Left cardiac atrium (tissue), 4 donors: ENCODE results near the gene C10orf105. TPM values are rescaled to one million over a fixed set of nuclear protein-coding genes. Genes with fewer than 3 reads are reported as not detected.
A peak's percentile ranks its signal among the peaks of the same experiment; 100 is the strongest.

Experiments used
- ATAC-seq, 2 donors: fragments of 200-7000 bp; cut with Tn5 transposase; one replicate each; pipeline ENCODE4 v1.9.1; 2020; ENCODE audit warnings: mild to moderate bottlenecking in 2 of 2, moderate library complexity in 2 of 2
- DNase-seq: peaks from one replicate; pipeline ENCODE4 v3.0.0-alpha.2; 2020
- intact Hi-C, 2 donors: fragments of 100-400 bp; cut with DNase I; formaldehyde crosslinking; loops; one replicate each; pipeline versions ENCODE4 v1.14.1 to v1.15.1; 2022 to 2023
- total RNA-seq, 2 donors: library from RNA; stranded (reverse); fragmentation: NEBNext Ultra II Directional; extraction: Animal tissue kit (Norgen Biotek cat#: 25700); gene quantifications; one replicate each; pipeline ENCODE4 v1.2.1, GENCODE V29; 2021
- donor health status: DM: no; HTN: yes; CAD: no.
- donor health status: DM: no; HTN: yes; CAD: no; lungs with severe emphysema.
- donor health status: DM: yes; HTN: yes; CAD: no.
- donor health status: Dilated cardiomyopathy.

Gene C10orf105
- total RNA-seq, 2 donors from 2014 or later, result 0.27 to 0.47 TPM

GRCh38 chr10:71706216-71707121 is 13.1 kb downstream of the C10orf105 start:
- ATAC-seq (no peak), DNase-seq (no peak)
- intact Hi-C loops, result loop anchor here (5.0 kb wide), 2 partner anchors 324 to 389 kb away; partner anchors contain the start of gene SLC29A3 (in 1 of the 2)

GRCh38 chr10:71705582-71705981 is 14.0 kb downstream of the C10orf105 start:
- ATAC-seq, result no peak
- DNase-seq, result no peak
- intact Hi-C loops, result loop anchor here (5.0 kb wide), 2 partner anchors 323 to 388 kb away; partner anchors contain the start of gene SLC29A3 (in 1 of the 2)

GRCh38 chr10:71704816-71705215 is 14.8 kb downstream of the C10orf105 start:
- DNase-seq, result no peak
- ATAC-seq, result no peak
- intact Hi-C loops, result loop anchor here (5.0 kb wide), 2 partner anchors 323 to 388 kb away; partner anchors contain the start of gene SLC29A3 (in 1 of the 2)

GRCh38 chr10:71703577-71703976 is 16.0 kb downstream of the C10orf105 start:
- DNase-seq, result no peak
- intact Hi-C loops, result no loop called here

GRCh38 chr10:71701496-71702132 is 18.0 kb downstream of the C10orf105 start:
- intact Hi-C loops, result no loop called here
- DNase-seq (no peak), ATAC-seq (no peak)

More at GRCh38 chr10:71703577-71703976, 16.0 kb downstream of the C10orf105 start:
- no peak for ATAC-seq

- intact Hi-C loops, result no loop called here
- DNase-seq (no peak), ATAC-seq (peak; percentile 65 to 77)
These were observed 18.7 kb downstream of the C10orf105 start for GRCh38 chr10:71700731-71701368.

GRCh38 chr10:71698737-71699136 is 20.8 kb downstream of the C10orf105 start:
- no peak for DNase-seq
- intact Hi-C loops, result loop anchor here (5.0 to 10.0 kb wide), 3 partner anchors 91 to 384 kb away; partner anchors contain the start of gene SLC29A3 (in 1 of the 2)

GRCh38 chr10:71697938-71698709 is 21.5 kb downstream of the C10orf105 start:
- no peak for ATAC-seq
- no peak for DNase-seq
- intact Hi-C loops, result loop anchor here (2.0 to 10.0 kb wide), 4 partner anchors 75 to 383 kb away; partner anchors contain the start of genes SLC29A3 (in 1 of the 2) and VSIR (in 1 of the 2)

More at GRCh38 chr10:71698737-71699136, 20.8 kb downstream of the C10orf105 start:
- ATAC-seq, result no peak

GRCh38 chr10:71696628-71697326 is 22.8 kb downstream of the C10orf105 start:
- DNase-seq (peak; percentile 74), ATAC-seq (peak; percentile 46 to 62)
- intact Hi-C loops, result loop anchor here (2.0 to 10.0 kb wide), 4 partner anchors 76 to 382 kb away; partner anchors contain the start of genes SLC29A3 (in 1 of the 2) and VSIR (in 1 of the 2)

- intact Hi-C loops, result loop anchor here (2.0 to 10.0 kb wide), 4 partner anchors 77 to 381 kb away; partner anchors contain the start of genes SLC29A3 (in 1 of the 2) and VSIR (in 1 of the 2)
- DNase-seq (no peak), ATAC-seq (peak in 1 of 2 donors; percentile 15)
These were observed 23.8 kb downstream of the C10orf105 start for GRCh38 chr10:71695502-71696476.

- ATAC-seq, result peak; percentile 35 to 71
- no peak for DNase-seq
- intact Hi-C loops, result loop anchor here in 1 of 2 donors (10.0 kb wide), 1 partner anchor 380 kb away; the partner anchor contains the start of gene SLC29A3
These were observed 25.0 kb downstream of the C10orf105 start for GRCh38 chr10:71694567-71694968.

- ATAC-seq (peak in 1 of 2 donors; percentile 5), DNase-seq (no peak)
- intact Hi-C loops, result loop anchor here in 1 of 2 donors (10.0 kb wide), 1 partner anchor 379 kb away; the partner anchor contains the start of gene SLC29A3
These were observed 25.5 kb downstream of the C10orf105 start for GRCh38 chr10:71694039-71694501.

- DNase-seq, result no peak
- intact Hi-C loops, result loop anchor here in 1 of 2 donors (10.0 kb wide), 1 partner anchor 379 kb away; the partner anchor contains the start of gene SLC29A3
- ATAC-seq, result no peak
These were observed 26.2 kb downstream of the C10orf105 start for GRCh38 chr10:71693377-71693776.

- intact Hi-C loops, result loop anchor here in 1 of 2 donors (10.0 kb wide), 1 partner anchor 378 kb away; the partner anchor contains the start of gene SLC29A3
- DNase-seq (no peak), ATAC-seq (no peak)
These were observed 26.8 kb downstream of the C10orf105 start for GRCh38 chr10:71692598-71693306.

- intact Hi-C loops, result loop anchor here in 1 of 2 donors (10.0 kb wide), 1 partner anchor 377 kb away; the partner anchor contains the start of gene SLC29A3
- ATAC-seq (no peak), DNase-seq (no peak)
These were observed 28.2 kb downstream of the C10orf105 start for GRCh38 chr10:71691405-71691804.
